NCI-H1436 (cell line): ENCODE results near the gene MKRN3.

Experiments used
- DNase-seq: peaks from one replicate; lab custom pipeline; 2025; lab: John Stamatoyannopoulos, UW

MKRN3 gene

DNA sequence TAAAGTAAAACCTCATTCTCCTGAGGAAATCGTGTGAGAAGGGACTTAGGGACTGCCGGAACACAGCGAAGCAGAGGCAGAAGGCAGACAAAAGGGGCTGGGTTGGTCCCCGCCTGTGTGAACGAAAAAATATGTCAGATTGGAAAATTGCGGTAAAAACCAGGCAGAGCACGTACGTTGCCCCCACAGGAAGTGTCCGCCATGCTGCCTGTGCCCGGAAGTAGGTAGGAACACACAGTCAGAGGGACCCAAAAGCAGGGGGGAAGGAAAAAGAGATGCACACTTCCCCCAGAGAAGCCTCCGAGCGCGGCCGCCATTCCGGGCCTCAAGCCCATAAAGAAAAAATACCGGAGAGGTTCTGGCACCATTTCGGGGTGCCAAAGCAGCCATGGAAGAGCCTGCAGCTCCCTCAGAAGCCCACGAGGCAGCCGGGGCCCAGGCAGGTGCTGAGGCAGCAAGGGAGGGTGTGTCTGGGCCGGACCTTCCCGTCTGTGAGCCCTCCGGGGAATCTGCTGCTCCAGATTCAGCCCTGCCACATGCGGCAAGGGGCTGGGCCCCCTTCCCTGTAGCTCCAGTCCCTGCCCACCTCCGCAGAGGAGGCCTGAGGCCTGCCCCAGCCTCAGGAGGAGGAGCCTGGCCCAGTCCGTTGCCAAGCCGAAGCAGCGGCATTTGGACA, at the start of gene MKRN3:
MKRN3 (plus strand) TSS at position 280 of the 676 bp plus-strand sequence; CDS start at position 389, 109 bp downstream.
- peak; percentile 91 for DNase-seq

DNA sequence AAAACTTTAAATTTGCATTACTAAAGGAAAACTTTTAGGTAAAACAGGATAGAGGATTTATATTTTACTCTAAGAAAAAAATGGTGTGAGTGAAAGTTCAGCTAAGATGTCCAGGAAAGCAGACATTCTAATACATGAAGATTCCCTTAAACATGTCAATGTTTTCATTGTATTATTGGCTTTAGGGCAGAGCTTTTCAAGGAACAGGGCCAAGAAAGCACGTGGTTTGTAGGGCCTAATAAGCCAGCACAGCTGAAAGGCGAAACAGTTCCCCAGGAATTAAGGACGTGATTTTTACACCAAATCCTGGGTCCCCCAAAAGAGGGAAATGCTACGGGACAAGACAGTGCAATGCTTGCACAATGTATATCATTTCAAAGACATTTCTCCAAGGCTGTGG, 48.6 kb upstream of the MKRN3 start:
- no peak for DNase-seq

GRCh38 chr15:23518104-23518503, 47.4 kb upstream of the MKRN3 start:
- no peak for DNase-seq

DNA sequence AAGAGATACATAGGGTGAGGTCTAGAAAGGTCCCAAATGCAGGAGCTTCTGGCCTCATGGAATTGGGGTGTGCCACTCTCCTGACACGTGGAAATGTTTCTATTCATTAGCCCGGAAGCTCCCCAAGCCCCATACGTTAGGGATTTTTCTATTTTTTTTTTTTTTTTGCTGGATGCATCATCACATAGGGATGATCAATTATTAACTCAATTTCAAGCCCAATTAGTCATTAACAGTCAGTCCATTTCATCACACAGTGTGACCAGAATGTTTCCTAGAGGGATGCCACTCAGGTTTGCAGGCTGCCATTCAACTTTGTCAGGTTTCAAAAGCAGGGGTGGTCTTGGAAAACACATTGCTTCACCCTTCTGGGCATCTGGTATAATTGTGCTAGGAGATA, 40.7 kb upstream of the MKRN3 start:
- no peak for DNase-seq

GRCh38 chr15:23529891-23530290, 35.6 kb upstream of the MKRN3 start:
- DNase-seq: no peak

GRCh38 chr15:23532024-23532423, 33.5 kb upstream of the MKRN3 start:
- DNase-seq: no peak

GRCh38 chr15:23536659-23537058, 28.8 kb upstream of the MKRN3 start:
- DNase-seq: no peak

GRCh38 chr15:23538648-23539047, 26.8 kb upstream of the MKRN3 start:
- no peak for DNase-seq

GRCh38 chr15:23539892-23540291, 25.6 kb upstream of the MKRN3 start:
- DNase-seq: no peak

- no peak for DNase-seq
Observed at GRCh38 chr15:23546158-23546557, 19.3 kb upstream of the MKRN3 start.

GRCh38 chr15:23548071-23548470, 17.4 kb upstream of the MKRN3 start:
- no peak for DNase-seq

- DNase-seq: peak; percentile 12
Observed at GRCh38 chr15:23561914-23562313, 3.6 kb upstream of the MKRN3 start.

DNA sequence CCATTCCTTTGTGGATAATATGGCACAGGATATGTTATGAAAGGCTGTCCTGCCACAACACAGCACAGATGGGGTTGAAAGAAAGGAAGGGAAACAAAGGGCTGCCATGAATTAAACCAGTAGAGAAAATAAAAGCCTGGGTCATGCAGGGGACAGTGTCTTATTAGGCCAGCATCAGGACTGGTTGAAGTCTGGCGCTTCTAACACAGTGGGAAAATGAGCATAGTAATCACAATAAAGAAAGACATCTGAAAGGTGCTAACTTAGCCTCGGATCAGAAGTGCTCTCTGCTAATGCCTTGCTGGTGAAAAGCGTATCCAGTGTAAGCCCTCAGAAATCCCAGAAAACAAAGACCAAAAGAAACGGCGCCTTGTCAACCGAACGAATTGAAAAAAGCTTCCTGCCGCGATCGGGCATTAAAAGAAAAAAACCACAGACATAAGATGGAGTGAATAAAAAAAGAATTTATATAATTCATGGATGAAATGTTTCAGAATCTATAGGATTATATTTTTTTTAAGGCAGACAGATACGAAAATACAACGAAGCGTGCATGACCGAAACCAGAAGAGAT, 566 bp upstream of the MKRN3 start:
- peak; percentile 21 for DNase-seq

GRCh38 chr15:23566071-23566554, 639 bp downstream of the MKRN3 start:
- DNase-seq: peak; percentile 95

DNA sequence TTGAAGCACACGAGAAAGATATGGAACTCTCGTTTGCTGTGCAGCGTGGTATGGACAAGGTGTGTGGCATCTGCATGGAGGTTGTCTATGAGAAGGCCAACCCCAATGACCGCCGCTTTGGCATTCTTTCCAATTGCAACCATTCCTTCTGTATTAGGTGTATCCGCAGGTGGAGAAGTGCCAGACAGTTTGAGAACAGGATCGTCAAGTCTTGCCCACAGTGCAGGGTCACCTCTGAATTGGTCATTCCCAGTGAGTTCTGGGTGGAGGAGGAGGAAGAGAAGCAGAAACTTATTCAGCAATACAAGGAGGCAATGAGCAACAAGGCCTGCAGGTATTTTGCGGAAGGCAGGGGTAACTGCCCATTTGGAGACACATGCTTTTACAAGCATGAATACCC, 1.2 kb downstream of the MKRN3 start:
- DNase-seq: no peak

DNA sequence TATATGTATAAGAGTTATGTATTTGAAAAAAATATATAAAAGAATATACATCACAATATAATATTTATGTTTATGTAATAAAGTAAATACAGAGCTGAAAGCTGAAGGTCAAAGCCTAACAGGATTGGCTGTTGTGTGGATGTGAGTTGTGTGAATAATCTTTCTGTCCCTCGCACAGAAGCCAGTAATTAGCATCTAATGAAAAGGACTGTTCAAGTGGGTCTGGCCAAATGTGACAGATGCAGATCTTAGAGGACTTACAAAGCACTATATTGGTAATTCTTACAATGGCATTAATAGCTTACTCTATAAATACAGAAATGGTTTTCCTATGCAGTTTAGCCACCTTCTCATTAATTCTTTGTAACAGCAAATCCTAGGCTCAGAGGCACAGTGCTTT, 2.4 kb downstream of the MKRN3 start:
- DNase-seq: no peak

DNA sequence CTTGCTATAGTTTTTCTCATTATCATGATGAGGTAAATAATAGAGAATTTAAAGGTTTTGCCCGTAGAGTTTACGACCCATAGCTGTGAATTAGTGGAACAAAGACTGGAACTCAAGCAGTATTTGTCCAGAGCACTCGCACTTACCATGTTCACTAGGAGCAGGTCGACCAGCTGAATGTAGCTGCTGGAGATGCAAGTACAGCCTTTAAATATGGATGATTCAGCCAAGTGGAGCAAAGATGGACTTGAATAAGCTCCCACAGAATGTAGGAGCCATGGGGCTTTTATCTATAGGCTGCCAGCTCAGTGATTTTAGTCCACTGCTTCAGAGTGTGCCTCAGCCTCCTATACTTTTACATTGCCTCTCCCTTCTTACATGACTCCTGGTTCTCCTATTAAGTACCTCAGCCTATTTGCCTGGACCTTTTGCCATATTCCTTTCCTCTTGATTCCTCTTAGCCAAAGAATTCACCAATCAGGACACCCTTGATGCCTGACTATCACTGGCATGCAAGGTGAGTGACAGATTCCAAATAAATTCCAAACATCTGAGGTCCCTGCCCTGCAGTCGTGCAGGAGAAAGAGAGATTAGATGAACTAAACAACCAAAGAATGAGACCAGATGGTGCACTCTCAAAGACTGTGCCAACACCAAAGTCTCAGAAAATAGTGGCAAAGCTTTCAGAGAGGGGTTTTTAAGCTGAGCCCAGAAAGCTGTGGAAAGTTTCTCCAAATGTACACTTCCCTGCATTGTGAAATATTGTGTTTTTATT, 3.9 kb downstream of the MKRN3 start:
- no peak for DNase-seq

GRCh38 chr15:23570486-23570885, 5.0 kb downstream of the MKRN3 start:
- no peak for DNase-seq

DNA sequence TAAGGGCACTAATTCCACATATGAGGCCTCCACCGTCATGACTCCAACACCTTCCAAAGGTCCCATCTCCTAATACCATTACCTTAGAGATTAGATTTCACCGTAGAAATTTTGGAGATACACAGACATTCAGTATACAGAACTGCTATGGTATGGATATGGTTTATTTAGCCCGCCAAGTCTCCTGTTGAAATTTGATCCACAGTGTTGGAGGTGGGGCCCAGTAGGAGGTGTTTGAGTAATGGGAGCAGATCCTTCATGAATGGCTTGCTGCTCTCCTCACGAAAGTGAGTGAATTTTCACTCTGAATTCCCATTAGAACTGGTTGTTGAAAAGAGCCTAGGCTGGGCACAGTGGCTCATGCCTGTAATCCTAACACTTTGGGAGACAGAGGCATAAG, 7.4 kb downstream of the MKRN3 start:
- DNase-seq: no peak

GRCh38 chr15:23574742-23575141, 9.3 kb downstream of the MKRN3 start:
- DNase-seq: no peak

DNA sequence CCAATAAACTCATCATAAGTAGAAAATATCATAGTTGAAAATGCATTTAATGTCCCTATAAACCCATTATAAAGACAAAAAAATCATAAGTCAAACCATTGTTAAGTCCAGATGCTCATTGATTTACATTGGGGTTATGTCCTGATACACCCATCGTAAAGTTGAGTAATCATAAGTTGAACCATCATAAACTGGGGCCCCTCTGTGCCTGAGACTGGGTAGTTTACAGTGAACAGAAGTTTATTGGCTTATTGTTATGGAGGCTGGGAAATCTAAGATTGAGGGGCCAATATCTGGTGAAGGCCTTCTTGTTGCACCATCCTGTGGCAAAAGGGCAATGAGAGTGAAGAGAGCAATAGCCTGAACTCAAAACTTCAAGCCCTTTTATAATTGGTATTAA, 10.6 kb downstream of the MKRN3 start:
- DNase-seq: no peak

DNA sequence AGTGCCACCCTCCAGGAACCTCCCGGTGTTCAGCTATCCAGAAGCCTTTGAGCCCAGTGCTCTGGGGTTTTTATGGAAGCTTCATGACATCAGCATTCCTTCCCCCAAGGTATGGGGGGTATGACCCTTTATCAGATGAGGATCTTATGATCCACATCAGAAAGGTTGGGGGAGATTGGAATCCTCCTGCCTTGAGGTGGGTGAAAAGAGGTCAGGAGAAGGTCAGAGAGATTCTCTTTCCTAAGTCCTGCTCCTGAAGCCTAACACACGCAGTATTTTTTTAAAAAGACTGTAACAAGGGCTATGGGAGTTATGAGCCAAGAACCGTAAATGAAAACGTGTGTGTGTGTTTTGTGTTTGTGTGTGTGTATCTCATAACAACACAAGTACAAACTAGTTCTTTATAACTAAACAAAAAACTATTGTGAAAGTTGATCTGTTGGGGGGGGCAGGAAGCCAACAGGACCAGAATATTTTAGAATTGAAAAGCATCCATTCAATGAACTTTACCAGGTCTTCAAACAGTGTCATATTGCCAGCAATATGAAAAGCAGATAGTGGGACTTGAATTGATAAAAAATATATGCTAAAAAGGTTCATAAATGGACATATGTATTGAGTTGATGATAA, 13.2 kb downstream of the MKRN3 start:
- no peak for DNase-seq

GRCh38 chr15:23588268-23588667, 22.8 kb downstream of the MKRN3 start:
- DNase-seq: no peak
